ENCODE data around the gene WWC2. TPM values are rescaled to one million over a fixed set of nuclear protein-coding genes. Genes with fewer than 3 reads are reported as not detected.
A peak's percentile ranks its signal among the peaks of the same experiment; 100 is the strongest.

Gene WWC2
- total RNA-seq, 1 donor from 2014 or later, result 39.6 TPM

- Histone ChIP-seq H2AFZ (replicated peaks) (no peak overlapping the region), H3K79me2 (ENCODE audit: low read depth) (peaks cover 93% of the 10 kb centered on the region), H3F3A (ENCODE audit: low read depth) (no peaks in the 10 kb centered on the region), H3K9ac (no peak overlapping the region), H3K27ac (no peak overlapping the region), H4K20me1 (ENCODE audit: low read depth) (peaks cover 38% of the 10 kb centered on the region), H3K4me3 (no peak overlapping the region), H3K4me2 (no peak overlapping the region), H3K4me1 (peaks cover 9% of the 10 kb centered on the region), H3K36me3 (no peaks in the 10 kb centered on the region), H3K27me3 (no peaks in the 10 kb centered on the region), H3K9me3 (ENCODE audit: low read depth) (no peaks in the 10 kb centered on the region)
- DNase-seq (ENCODE audit: low spot score), result no peak
- TF ChIP-seq EZH2phosphoT487 (IDR thresholded peaks at IDR 0.05) (no peak), CTCF (IDR thresholded peaks at IDR 0.05) (no peak), EZH2 (IDR thresholded peaks at IDR 0.05) (no peak)
- Mint-ChIP-seq H3K27ac (peak overlapping the region; percentile 61), H3K4me1 (peaks cover 18% of the 10 kb centered on the region), H3K9me3 (peaks cover 3% of the 10 kb centered on the region), H3K27me3 (ENCODE audit: insufficient read depth, low read depth) (no peaks in the 10 kb centered on the region), H3K4me3 (no peak overlapping the region), H3K36me3 (no peaks in the 10 kb centered on the region)
These were observed 47.4 kb downstream of the WWC2 start for GRCh38 chr4:183146478-183146877.

GRCh38 chr4:183147196-183147595, 48.1 kb downstream of the WWC2 start:
- Mint-ChIP-seq H3K36me3 (no peaks in the 10 kb centered on the region), H3K4me3 (no peak overlapping the region), H3K27ac (no peak overlapping the region), H3K27me3 (ENCODE audit: insufficient read depth, low read depth) (no peaks in the 10 kb centered on the region), H3K4me1 (peaks cover 18% of the 10 kb centered on the region), H3K9me3 (peaks cover 3% of the 10 kb centered on the region)
- Histone ChIP-seq H3K27ac (no peak overlapping the region), H3K4me2 (no peak overlapping the region), H2AFZ (replicated peaks) (no peak overlapping the region), H4K20me1 (ENCODE audit: low read depth) (peaks cover 38% of the 10 kb centered on the region), H3K9me3 (ENCODE audit: low read depth) (no peaks in the 10 kb centered on the region), H3K79me2 (ENCODE audit: low read depth) (peaks cover 92% of the 10 kb centered on the region), H3K4me3 (no peak overlapping the region), H3K36me3 (no peaks in the 10 kb centered on the region), H3K4me1 (peaks cover 9% of the 10 kb centered on the region), H3K27me3 (no peaks in the 10 kb centered on the region), H3K9ac (no peak overlapping the region), H3F3A (ENCODE audit: low read depth) (no peaks in the 10 kb centered on the region)
- TF ChIP-seq CTCF (IDR thresholded peaks at IDR 0.05) (no peak), EZH2 (IDR thresholded peaks at IDR 0.05) (no peak), EZH2phosphoT487 (IDR thresholded peaks at IDR 0.05) (no peak)
- DNase-seq (ENCODE audit: low spot score), result no peak

GRCh38 chr4:183147983-183148382, 48.9 kb downstream of the WWC2 start:
- Histone ChIP-seq H3K9me3 (ENCODE audit: low read depth) (no peaks in the 10 kb centered on the region), H3F3A (ENCODE audit: low read depth) (no peaks in the 10 kb centered on the region), H4K20me1 (ENCODE audit: low read depth) (peaks cover 38% of the 10 kb centered on the region), H3K9ac (no peak overlapping the region), H3K27ac (no peak overlapping the region), H3K36me3 (no peaks in the 10 kb centered on the region), H3K27me3 (no peaks in the 10 kb centered on the region), H3K4me2 (no peak overlapping the region), H3K4me3 (no peak overlapping the region), H3K4me1 (peaks cover 9% of the 10 kb centered on the region), H3K79me2 (ENCODE audit: low read depth) (peaks cover 92% of the 10 kb centered on the region), H2AFZ (replicated peaks) (no peak overlapping the region)
- Mint-ChIP-seq H3K4me3 (no peak overlapping the region), H3K27me3 (ENCODE audit: insufficient read depth, low read depth) (no peaks in the 10 kb centered on the region), H3K4me1 (peaks cover 18% of the 10 kb centered on the region), H3K36me3 (no peaks in the 10 kb centered on the region), H3K9me3 (peaks cover 3% of the 10 kb centered on the region), H3K27ac (no peak overlapping the region)
- DNase-seq (ENCODE audit: low spot score), result no peak
- TF ChIP-seq EZH2phosphoT487 (IDR thresholded peaks at IDR 0.05) (no peak), CTCF (IDR thresholded peaks at IDR 0.05) (no peak), EZH2 (IDR thresholded peaks at IDR 0.05) (no peak)
